H1 (cell line): ENCODE results near the gene IKZF3. TPM values are rescaled to one million over a fixed set of nuclear protein-coding genes. Genes with fewer than 3 reads are reported as not detected.
A peak's percentile ranks its signal among the peaks of the same experiment; 100 is the strongest.

Experiments
- CTCF ChIA-PET: fragments of 300-600 bp; sonication (Branson Sonifier 250); formaldehyde crosslinking; loops from one replicate; lab custom pipeline; 2021; ENCODE audit not compliant: partially characterized antibody; lab: Charles Lee
- POLR2A ChIA-PET: fragments of 300-600 bp; sonication (Branson Sonifier 250); formaldehyde crosslinking; loops from one replicate; lab custom pipeline; 2021; ENCODE audit warnings: inconsistent platforms; ENCODE audit not compliant: partially characterized antibody; lab: Charles Lee
- DNase-seq, 2 experiments: peaks; one replicate each; pipeline versions ENCODE4 v3.0.0 to v3.0.0-alpha.2; 2010 to 2022; ENCODE audit warnings: low spot score in 2 of 2, low read depth in 1 of 2, mixed read lengths in 1 of 2
- FAIRE-seq: peaks from 2 replicates; lab custom pipeline; 2011; peaks lifted over from hg19 to GRCh38; lab: Jason Lieb, UNC
- H2AFZ ChIP-seq: 2 replicates; pipeline ENCODE4 v1.8.1; 2012; ENCODE audit warnings: low read length, inconsistent platforms
- H2AK5ac ChIP-seq: 2 replicates; pipeline ENCODE4 v1.6.1; 2013; ENCODE audit warnings: low read depth, low read length
- H2BK120ac ChIP-seq: replicated peaks from 2 replicates; pipeline ENCODE3; 2013; ENCODE audit warnings: low read depth, low read length, inconsistent platforms
- H2BK12ac ChIP-seq: 2 replicates; pipeline ENCODE4 v1.6.1; 2013; ENCODE audit warnings: low read depth, low read length
- H2BK15ac ChIP-seq: 2 replicates; pipeline ENCODE4 v1.6.1; 2013; ENCODE audit warnings: low read length
- H2BK20ac ChIP-seq: 2 replicates; pipeline ENCODE4 v1.6.1; 2013; ENCODE audit warnings: low read length
- H2BK5ac ChIP-seq: 2 replicates; pipeline ENCODE4 v1.6.1; 2013; ENCODE audit warnings: low read depth, low read length
- H3K14ac ChIP-seq: 2 replicates; pipeline ENCODE4 v1.6.1; 2013; ENCODE audit warnings: inconsistent platforms; ENCODE audit not compliant: insufficient read length
- H3K18ac ChIP-seq: 2 replicates; pipeline ENCODE4 v1.6.1; 2013; ENCODE audit warnings: low read length; ENCODE audit errors: extremely low read depth
- H3K23ac ChIP-seq: 2 replicates; pipeline ENCODE4 v1.6.1; 2013; ENCODE audit warnings: inconsistent platforms; ENCODE audit not compliant: insufficient read length
- H3K23me2 ChIP-seq: 2 replicates; pipeline ENCODE4 v1.6.1; 2013; ENCODE audit warnings: low read depth, low read length
- H3K27ac ChIP-seq: 2 replicates; pipeline ENCODE4 v1.6.1; 2011; ENCODE audit warnings: low read depth, low read length, inconsistent platforms
- H3K27me3 ChIP-seq, 4 experiments: replicated peaks in 1 of 4; 1 replicate in 1 of 4; 2 replicates in 3 of 4; pipeline versions ENCODE4 v1.6.1 to v1.8.1; 2011 to 2013; ENCODE audit warnings: low read length in 3 of 4, mild to moderate bottlenecking in 3 of 4, inconsistent platforms in 2 of 4, mixed read lengths in 2 of 4, moderate library complexity in 1 of 4; ENCODE audit not compliant: control insufficient read depth in 3 of 4, insufficient read depth in 3 of 4; ENCODE audit errors: extremely low read depth in 1 of 4
- H3K36me3 ChIP-seq, 4 experiments: 2 replicates each; pipeline versions ENCODE4 v1.6.1 to v1.8.1; 2011 to 2013; ENCODE audit warnings: mild to moderate bottlenecking in 4 of 4, low read length in 3 of 4, moderate library complexity in 2 of 4, control low read depth in 1 of 4, inconsistent platforms in 1 of 4; ENCODE audit not compliant: insufficient read depth in 4 of 4, control insufficient read depth in 2 of 4
- H3K4ac ChIP-seq: replicated peaks from 2 replicates; pipeline ENCODE3; 2013; ENCODE audit warnings: low read length, low read depth, mixed read lengths, inconsistent platforms; ENCODE audit not compliant: insufficient read length
- H3K4me1 ChIP-seq, 4 experiments: replicated peaks in 1 of 4; 1 replicate in 1 of 4; 2 replicates in 3 of 4; pipeline versions ENCODE4 v1.6.1 to v1.8.1; 2011 to 2013; ENCODE audit warnings: low read length in 3 of 4, inconsistent platforms in 2 of 4, mixed read lengths in 1 of 4; ENCODE audit not compliant: insufficient read depth in 4 of 4, control insufficient read depth in 3 of 4
- H3K4me2 ChIP-seq, 2 experiments: 2 replicates each; pipeline versions ENCODE4 v1.6.1 to v1.8.1; 2011 to 2013; ENCODE audit warnings: low read depth in 2 of 2, low read length in 2 of 2, control low read depth in 1 of 2, inconsistent platforms in 1 of 2, mild to moderate bottlenecking in 1 of 2; ENCODE audit not compliant: insufficient read depth in 1 of 2
- H3K4me3 ChIP-seq, 4 experiments: fragments of 200-600, 300-600 bp in 1 of 4; sonication (generic), shearing (Covaris generic), sonication (Bioruptor Twin) in 1 of 4; 2 replicates each; pipeline versions ENCODE4 v1.5.1 to v1.8.1; 2011 to 2016; ENCODE audit warnings: low read length in 4 of 4, low read depth in 3 of 4, control low read depth in 2 of 4, inconsistent platforms in 2 of 4, mild to moderate bottlenecking in 2 of 4, mixed read lengths in 1 of 4, moderate library complexity in 1 of 4; ENCODE audit not compliant: insufficient read depth in 2 of 4; ENCODE audit errors: extremely low read depth in 1 of 4
- H3K56ac ChIP-seq: replicated peaks from 2 replicates; pipeline ENCODE3; 2013; ENCODE audit warnings: low read depth, mild to moderate bottlenecking, mixed read lengths, low read length, inconsistent platforms; ENCODE audit not compliant: insufficient read length
- H3K79me1 ChIP-seq: 2 replicates; pipeline ENCODE4 v1.6.1; 2013; ENCODE audit warnings: low read depth, low read length, control low read depth
- H3K79me2 ChIP-seq, 2 experiments: 2 replicates each; pipeline versions ENCODE4 v1.6.1 to v1.8.1; 2012 to 2013; ENCODE audit warnings: low read length in 2 of 2, mild to moderate bottlenecking in 2 of 2, inconsistent platforms in 1 of 2; ENCODE audit not compliant: insufficient read depth in 2 of 2, control insufficient read depth in 1 of 2
- H3K9ac ChIP-seq, 4 experiments: replicated peaks in 1 of 4; 1 replicate in 1 of 4; 2 replicates in 3 of 4; pipeline versions ENCODE4 v1.6.1 to v1.8.1; 2011 to 2013; ENCODE audit warnings: low read depth in 3 of 4, low read length in 3 of 4, control low read depth in 2 of 4, mild to moderate bottlenecking in 2 of 4, moderate library complexity in 2 of 4, inconsistent platforms in 1 of 4; ENCODE audit errors: extremely low read depth in 1 of 4
- H3K9me3 ChIP-seq, 2 experiments: 2 replicates each; pipeline versions ENCODE4 v1.6.1 to v1.8.1; 2012 to 2013; ENCODE audit warnings: mild to moderate bottlenecking in 2 of 2, moderate library complexity in 2 of 2, control low read depth in 1 of 2, inconsistent platforms in 1 of 2, low read depth in 1 of 2, low read length in 1 of 2, mixed read lengths in 1 of 2; ENCODE audit not compliant: insufficient read depth in 2 of 2
- H4K20me1 ChIP-seq, 2 experiments: replicated peaks in 1 of 2; 2 replicates each; pipeline versions ENCODE3 to v1.8.1; 2011 to 2013; ENCODE audit warnings: inconsistent platforms in 2 of 2, low read length in 2 of 2, mild to moderate bottlenecking in 1 of 2; ENCODE audit not compliant: insufficient read depth in 2 of 2, control insufficient read depth in 1 of 2
- H4K5ac ChIP-seq: 2 replicates; pipeline ENCODE4 v1.6.1; 2013; ENCODE audit warnings: low read length, low read depth, mixed read lengths, inconsistent platforms; ENCODE audit not compliant: insufficient read length
- H4K8ac ChIP-seq: 2 replicates; pipeline ENCODE4 v1.8.0; 2013; ENCODE audit warnings: mild to moderate bottlenecking, moderate library complexity, low read length, inconsistent platforms; ENCODE audit not compliant: insufficient read depth; ENCODE audit errors: extremely low read depth
- H4K91ac ChIP-seq: replicated peaks from 2 replicates; pipeline ENCODE3; 2013; ENCODE audit warnings: low read length, mixed read lengths, inconsistent platforms; ENCODE audit not compliant: insufficient read length
- KDM1A ChIP-seq: fragments of 200-600, 300-600 bp; sonication (generic); IDR thresholded peaks from 2 replicates; pipeline ENCODE4 v1.7.1; 2016; ENCODE audit warnings: mild to moderate bottlenecking, low read length, borderline replicate concordance
- SP4 ChIP-seq: IDR thresholded peaks from 2 replicates; pipeline ENCODE4 v1.6.1; 2012; ENCODE audit warnings: low read length, inconsistent platforms
- TEAD4 ChIP-seq: IDR thresholded peaks from 2 replicates; pipeline ENCODE4 v1.6.1; 2012; ENCODE audit warnings: low read depth, low read length, inconsistent platforms, mixed read lengths
- WGBS, 2 experiments: shearing (Covaris generic) in 1 of 2; methylation state at CpG; one replicate each; pipeline versions ENCODE4 v1.1.6 to v1.1.7; 2013 to 2015; ENCODE audit warnings: low lambda C conversion rate in 2 of 2, mixed read lengths in 2 of 2, inconsistent platforms in 1 of 2, low coverage in 1 of 2, missing lambda C conversion rate in 1 of 2; ENCODE audit not compliant: insufficient replicate concordance in 2 of 2, insufficient coverage in 1 of 2, insufficient read length in 1 of 2; ENCODE audit errors: extremely low coverage in 1 of 2, missing lambda C conversion rate in 1 of 2; 5-methylcytosine and 5-hydroxymethylcytosine counted together
- polyA plus RNA-seq, 7 experiments: library from polyadenylated mRNA; depleted of rRNA in 3 of 7; stranded (reverse) in 5 of 7; unstranded in 2 of 7; fragments of >200 nt in 5 of 7; fragments of 200-250 nt in 2 of 7; gene quantifications; 1 replicate in 5 of 7; 2 replicates in 1 of 7; 4 replicates in 1 of 7; pipeline versions ENCODE4 v1.2.1 to v1.2.3, GENCODE V29; 2011 to 2013; ENCODE audit warnings: missing spikeins in 2 of 7, mixed read lengths in 2 of 7
- total RNA-seq: library from RNA; stranded (reverse); fragmentation: NEBNext Ultra II Directional; extraction: Animal tissue kit (Norgen Biotek cat#: 25700); gene quantifications from 2 replicates; pipeline ENCODE4 v1.2.1, GENCODE V29; 2021

IKZF3 gene
- total and polyA plus RNA-seq, 2 of the 8 experiments (the other 6 are each of a cell fraction or from before 2014, with no cell fraction given) = 0.23 to 0.56 TPM

DNA sequence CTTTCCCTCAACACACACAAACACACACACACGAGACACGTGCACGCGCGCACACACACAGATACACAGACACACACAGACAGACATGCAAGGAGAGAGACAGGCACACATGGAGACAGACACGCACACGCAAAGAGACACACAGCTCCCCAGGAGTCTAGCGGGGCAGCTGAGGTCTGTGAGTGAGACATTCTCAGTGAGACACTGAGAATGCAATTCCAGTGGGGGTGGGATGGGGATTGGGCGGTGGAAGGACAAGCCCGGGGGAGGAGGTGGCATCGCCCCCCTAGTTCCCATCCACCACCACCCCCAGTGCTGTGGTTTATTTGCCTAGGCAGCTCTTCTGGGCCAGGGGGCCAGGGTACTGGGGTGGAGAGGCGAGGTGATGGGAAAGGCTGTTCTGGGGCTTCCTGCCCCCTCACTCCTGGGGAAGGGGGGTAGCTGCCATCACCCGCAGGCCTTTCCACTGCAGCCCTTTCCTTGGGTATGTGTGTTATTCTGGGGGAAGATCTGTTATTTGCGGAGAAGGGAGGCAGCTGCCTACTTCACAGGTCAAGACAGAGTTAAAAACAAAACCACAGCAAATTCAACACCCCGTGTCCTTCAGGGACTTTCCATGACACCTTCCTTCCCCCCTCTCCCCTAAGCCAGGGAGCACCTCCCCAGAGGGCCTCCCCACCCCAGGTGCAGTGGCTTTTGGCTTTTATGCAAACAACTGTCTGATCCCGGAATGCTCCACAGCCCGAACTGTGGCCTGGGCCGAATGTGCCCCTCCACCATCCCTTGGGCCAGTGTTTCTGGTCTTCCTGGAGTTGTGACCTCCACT is 108.3 kb downstream of the IKZF3 start:
- peak overlapping the region; percentile 99; the same call in 1 of the 2 replicates for H2BK15ac ChIP-seq
- H4K20me1 ChIP-seq = no peaks in the 10 kb centered on the region
- ChIA-PET POLR2A (interaction anchor here (0.5 to 8.1 kb wide), 9 partner anchors 17 to 118 kb away, joined by 3 to 54 read pairs (median 3); partner anchors contain the start of genes ERBB2, MIEN1 and PNMT), CTCF (interaction anchor here (0.5 to 8.2 kb wide), 20 partner anchors 8 to 208 kb away, joined by 3 to 102 read pairs (median 4); partner anchors contain the start of genes ERBB2, MIEN1 and PGAP3)
- H4K91ac ChIP-seq = no peak overlapping the region
- no peak overlapping the region for H3K27ac ChIP-seq
- H3K9ac ChIP-seq = no peak overlapping the region
- no peaks in the 10 kb centered on the region for H3K36me3 ChIP-seq
- no peak overlapping the region; a peak in 1 of 8 replicates for H3K4me3 ChIP-seq
- H3K23me2 ChIP-seq = peaks cover 10% of the 10 kb centered on the region; the same call in 1 of the 2 replicates
- H3K14ac ChIP-seq = no peak overlapping the region
- FAIRE-seq = no peak
- no peak overlapping the region for H3K23ac ChIP-seq
- WGBS, 2 experiments = 80% methylated on average over 17 of the region's 18 CpGs; no CpG with 5 or more reads in 1 of the 2 experiments
- peak overlapping the region; percentile 20; the same call in 1 of the 2 replicates for H2BK5ac ChIP-seq
- no peak overlapping the region for H2AFZ ChIP-seq
- peak overlapping the region; percentile 3 for H3K4ac ChIP-seq
- no peaks in the 10 kb centered on the region for H3K79me2 ChIP-seq
- no peak overlapping the region for H4K5ac ChIP-seq
- no peak overlapping the region; the same call in 1 of the 2 replicates for H4K8ac ChIP-seq
- H2BK120ac ChIP-seq = no peak overlapping the region
- H3K9me3 ChIP-seq = no peaks in the 10 kb centered on the region
- H2BK12ac ChIP-seq = peak overlapping the region; percentile 93
- peaks cover 9 to 23% (median 18%) of the 10 kb centered on the region in 4 experiments for H3K4me1 ChIP-seq
- no peak overlapping the region for H3K56ac ChIP-seq
- H3K79me1 ChIP-seq = no peaks in the 10 kb centered on the region; the same call in 1 of the 2 replicates
- no peak overlapping the region for H2AK5ac ChIP-seq
- no peak for TF ChIP-seq TEAD4
- TF ChIP-seq SP4 = no peak
- TF ChIP-seq KDM1A = no peak
- TF ChIP-seq, all 59 proteins: peak for 0
- 0 out of 2 replicates have a peak overlapping the region, but pooled peaks have one; percentile 43 for H2BK20ac ChIP-seq
- H3K4me2 ChIP-seq = peak overlapping the region; percentile 20 to 98; a peak in 2 of 4 replicates
- H3K27me3 ChIP-seq = peaks cover 0 to 3% (median 2%) of the 10 kb centered on the region in 4 experiments; a peak in 2 of 7 replicates
- DNase-seq = no peak
- no peak overlapping the region for H3K18ac ChIP-seq
